HG03342 (cell line): ENCODE data around the gene SLC26A8.
"Not testable (repeated sequence)": the region's sequence is repeated elsewhere in the genome, so short reads cannot be mapped to it uniquely, and the experiment has no call there.

Experiments
- ATAC-seq: cut with Tn5 transposase; IDR thresholded peaks from one replicate; pipeline ENCODE4 v1.9.1; 2021; ENCODE audit warnings: mild to moderate bottlenecking, moderate library complexity; ENCODE audit not compliant: unreplicated experiment

The SLC26A8 gene

DNA sequence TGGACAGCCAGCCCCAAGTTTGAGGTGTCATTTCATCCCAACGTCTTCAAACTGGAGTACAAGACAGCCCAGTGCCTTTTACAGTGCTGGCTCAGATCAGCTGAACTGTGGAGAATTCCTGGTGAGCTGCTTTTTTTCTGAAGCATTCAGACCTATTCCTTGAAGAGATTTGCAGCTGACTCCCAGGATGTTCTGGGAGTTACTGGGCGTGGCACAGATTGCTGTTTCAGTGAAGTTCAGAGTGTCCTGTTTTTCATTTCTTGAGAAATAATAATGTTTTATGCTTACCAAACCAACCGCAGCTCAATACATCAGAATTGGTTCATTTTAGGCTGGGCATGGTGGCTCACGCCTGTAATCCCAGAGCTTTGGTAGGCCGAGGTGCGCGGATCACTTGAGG lies 70.1 kb downstream of the SLC26A8 start:
- no peak for ATAC-seq

DNA sequence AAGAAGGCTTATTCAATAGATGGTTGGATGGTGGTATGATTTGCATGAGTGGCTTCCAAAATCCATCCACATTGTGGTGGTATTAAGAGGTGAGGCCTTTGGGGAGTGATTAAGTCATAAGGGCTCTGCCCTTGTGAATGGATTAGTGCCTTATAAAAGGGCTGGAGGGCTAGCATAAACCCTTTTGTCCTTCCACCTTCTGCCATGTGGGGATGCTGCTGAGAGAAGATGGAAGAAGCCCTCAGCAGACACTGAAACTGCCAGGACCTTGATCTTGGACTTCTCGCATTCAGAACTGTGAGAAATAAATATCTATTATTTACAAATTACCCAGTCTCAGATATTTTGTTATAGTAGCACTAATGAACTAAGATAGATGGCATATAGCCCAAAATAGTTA lies 75.7 kb downstream of the SLC26A8 start:
- no peak for ATAC-seq

GRCh38 chr6:35945650-35946025 lies 78.8 kb downstream of the SLC26A8 start:
- no peak for ATAC-seq

GRCh38 chr6:35943390-35943789 lies 81.1 kb downstream of the SLC26A8 start:
- ATAC-seq = no peak

GRCh38 chr6:35942355-35942754 lies 82.1 kb downstream of the SLC26A8 start:
- ATAC-seq = no peak

GRCh38 chr6:35941170-35941569 lies 83.3 kb downstream of the SLC26A8 start:
- not testable (repeated sequence) for ATAC-seq

GRCh38 chr6:35940014-35940413 lies 84.4 kb downstream of the SLC26A8 start:
- ATAC-seq = not testable (repeated sequence)

DNA sequence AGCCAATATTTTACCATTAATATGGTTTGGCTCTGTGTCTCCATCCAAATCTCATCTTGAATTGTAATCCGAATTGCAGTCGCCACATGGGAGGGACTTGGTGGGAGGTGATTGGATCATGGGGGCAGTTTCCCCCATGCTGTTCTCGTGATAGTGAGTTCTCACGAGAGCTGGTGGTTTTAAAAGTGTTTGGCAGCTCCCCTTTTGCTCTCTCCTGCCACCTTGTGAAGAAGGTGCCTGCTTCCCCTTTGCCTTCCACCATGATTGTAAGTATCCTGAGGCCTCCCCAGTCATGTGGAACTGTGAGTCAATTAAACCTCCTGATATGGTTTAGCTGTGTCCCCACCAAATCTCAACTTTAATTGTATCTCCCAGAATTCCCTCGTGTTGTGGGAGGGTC lies 85.2 kb downstream of the SLC26A8 start:
- ATAC-seq = not testable (repeated sequence)

DNA sequence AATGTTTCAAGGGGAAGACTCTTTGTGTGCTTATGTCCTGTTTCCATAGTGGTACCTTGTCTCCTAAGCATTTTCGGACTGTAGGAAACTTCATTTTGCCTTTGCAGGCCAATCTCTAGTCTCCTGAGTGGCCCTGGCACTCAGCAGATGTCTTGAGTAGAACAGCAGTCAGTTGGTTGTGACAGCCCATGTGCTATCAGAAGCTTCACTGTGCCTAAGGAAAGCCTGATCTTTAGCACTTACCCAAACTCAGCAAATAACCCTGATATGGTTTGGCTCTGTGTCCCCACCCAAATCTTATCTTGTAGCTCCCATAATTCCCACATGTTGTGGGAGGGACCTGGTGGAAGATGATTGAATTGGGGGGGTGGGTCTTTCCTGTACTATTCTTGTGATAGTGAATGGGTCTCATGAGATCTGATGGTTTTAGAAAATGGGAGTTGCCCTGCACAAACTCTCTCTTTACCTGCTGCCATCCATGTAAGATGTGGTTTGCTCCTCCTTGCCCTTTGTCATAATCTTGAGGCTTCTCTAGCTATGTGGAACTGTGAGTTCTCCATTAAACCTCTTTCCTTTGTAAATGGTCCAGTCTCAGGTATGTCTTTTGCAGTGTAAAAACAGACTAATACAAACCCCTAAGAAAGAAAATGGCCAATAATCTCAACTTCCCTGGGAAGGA lies 87.6 kb downstream of the SLC26A8 start:
- ATAC-seq = no peak

- no peak for ATAC-seq
These were observed 89.0 kb downstream of the SLC26A8 start for GRCh38 chr6:35935469-35935868.

DNA sequence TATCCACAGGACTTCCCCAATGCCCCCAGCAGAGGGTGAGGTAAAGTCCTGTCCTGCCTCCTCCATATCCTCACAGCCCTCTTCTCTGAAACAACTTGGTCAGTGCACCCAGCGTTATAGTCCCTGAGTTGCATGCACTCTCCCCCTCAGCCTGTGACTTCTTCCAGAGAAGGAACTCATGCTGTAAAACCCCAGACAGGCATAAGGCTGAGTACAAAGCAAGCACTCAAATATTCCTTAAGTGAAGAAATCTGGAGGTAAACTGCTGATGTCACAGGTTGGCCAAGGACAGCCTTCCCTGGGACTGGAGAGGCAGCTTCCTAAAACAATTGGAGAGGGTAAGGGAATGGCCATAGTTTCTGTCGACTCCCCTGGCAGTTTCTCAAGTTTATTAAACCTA lies 90.6 kb downstream of the SLC26A8 start:
- no peak for ATAC-seq

DNA sequence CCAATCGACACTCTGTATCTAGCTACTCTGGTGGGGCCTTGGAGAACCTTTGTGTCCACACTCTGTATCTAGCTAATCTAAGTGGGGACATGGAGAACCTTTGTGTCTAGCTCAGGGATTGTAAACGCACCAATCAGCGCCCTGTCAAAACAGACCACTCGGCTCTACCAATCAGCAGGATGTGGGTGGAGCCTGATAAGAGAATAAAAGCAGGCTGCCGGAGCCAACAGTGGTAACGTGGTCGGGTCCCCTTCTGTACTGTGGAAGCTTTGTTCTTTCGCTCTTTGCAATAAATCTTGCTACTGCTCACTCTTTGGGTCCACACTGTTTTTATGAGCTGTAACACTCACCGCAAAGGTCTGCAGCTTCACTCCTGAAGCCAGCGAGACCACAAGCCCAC lies 92.6 kb downstream of the SLC26A8 start:
- not testable (repeated sequence) for ATAC-seq

DNA sequence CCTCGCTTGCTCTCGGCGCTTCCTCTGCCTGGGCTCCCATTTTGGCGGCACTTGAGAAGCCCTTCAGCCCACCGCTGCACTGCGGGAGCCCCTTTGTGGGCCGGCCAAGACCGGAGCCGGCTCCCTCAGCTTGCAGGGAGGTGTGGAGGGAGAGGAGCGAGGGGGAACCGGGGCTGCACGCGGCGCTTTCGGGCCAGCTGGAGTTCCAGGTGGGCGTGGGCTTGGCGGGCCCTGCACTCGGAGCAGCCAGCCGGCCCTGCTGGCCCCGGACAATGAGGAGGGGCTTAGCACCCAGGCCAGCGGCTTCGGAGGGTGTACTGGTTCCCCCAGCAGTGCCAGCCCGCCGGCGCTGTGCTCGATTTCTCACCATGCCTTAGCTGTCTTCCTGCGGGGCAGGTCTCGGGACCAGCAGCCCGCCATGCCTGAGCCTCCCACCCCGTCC lies 93.3 kb downstream of the SLC26A8 start:
- no peak for ATAC-seq

DNA sequence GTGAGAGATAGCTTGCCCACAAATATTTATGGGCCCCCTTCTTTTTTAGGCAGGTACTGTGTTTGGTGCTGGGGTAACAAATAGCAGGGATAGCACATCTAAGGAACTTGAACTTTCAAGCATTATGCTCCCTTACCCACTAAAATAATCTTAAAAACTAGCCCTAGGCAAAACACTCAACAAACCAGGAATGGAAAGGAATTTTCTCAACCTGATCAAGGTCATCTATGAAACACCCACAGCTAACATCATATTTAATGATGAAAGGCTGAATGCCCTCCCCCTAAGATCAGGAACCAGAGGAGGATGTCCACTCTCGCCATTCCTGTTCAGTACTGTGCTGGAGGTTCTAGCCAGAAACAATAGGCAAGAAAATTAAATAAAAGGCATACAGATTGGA lies 94.8 kb downstream of the SLC26A8 start:
- ATAC-seq = no peak

DNA sequence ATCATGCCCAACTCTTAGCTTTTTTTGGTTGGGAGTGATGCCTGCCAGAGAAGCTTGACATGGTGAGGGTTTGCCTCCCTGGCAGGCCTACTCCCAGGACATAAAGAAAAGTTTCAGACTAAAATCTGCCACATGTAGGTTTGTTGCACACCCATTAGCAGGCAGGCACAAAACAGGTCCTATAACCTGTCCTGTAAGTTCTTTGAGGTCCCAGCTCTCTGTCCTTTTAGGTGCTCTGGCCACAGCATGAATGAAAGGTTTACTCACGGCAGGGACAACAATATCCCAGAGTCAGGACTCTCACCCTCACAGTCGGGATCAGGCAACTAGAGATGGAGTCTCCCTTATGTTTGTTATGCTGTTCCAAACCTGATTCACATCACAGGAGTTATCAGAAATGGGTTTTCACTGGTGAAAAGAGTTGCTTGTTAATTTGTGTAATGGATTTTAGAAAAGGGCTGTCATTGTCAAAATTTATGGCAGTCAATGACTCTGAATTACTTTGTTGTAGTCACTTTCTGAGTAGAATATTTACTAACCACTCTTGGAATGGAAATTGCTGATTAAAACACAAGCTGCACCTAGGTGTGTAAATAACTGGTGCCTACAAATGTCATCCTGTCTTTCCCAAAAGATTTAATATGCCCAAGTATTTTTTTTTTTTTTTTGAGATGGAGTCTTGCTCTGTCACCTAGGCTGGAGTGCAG lies 97.8 kb downstream of the SLC26A8 start:
- no peak for ATAC-seq

GRCh38 chr6:35925961-35926360 lies 98.5 kb downstream of the SLC26A8 start:
- ATAC-seq = no peak

DNA sequence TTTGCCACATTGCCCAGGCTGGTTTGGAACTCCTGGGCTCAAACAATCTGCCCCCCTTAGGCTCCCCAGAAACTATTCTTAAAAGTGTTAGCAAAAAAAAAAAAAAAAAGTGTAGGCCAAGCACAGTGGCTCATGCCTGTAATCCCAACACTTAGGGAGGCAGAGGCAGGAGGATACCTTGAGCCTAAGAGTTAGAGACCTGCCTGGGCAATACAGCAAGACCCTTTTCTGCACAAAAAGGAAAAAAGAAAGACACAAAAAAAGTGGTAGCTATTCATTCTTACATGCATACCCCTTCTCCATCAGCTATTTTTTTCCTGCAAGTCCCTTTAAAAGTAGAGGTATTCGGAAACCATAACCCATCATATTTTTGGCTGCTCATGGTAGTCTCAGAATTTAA lies 100.3 kb downstream of the SLC26A8 start:
- ATAC-seq = no peak

DNA sequence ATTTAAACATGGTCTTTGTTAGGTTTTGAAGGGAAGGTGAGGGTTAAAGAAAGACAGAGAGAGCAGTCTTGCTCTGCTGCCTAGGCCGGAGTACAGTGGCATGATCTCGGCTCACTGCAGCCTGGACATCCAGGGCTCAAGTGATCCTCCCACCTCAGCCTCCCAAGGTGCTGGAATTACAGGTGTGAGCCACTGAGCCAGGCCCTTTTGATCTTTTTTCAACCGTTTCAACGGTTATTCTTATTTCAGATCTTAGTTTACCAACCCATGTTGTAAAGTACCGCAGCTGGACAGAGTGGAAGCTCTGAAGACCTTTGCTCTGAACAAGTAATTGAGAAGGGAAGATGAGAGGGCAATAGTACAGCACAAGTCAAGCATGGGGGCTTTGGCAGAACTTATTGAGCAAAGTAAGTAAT lies 102.3 kb downstream of the SLC26A8 start:
- ATAC-seq = no peak

GRCh38 chr6:35920793-35921732 lies 103.4 kb downstream of the SLC26A8 start, which contains the start of gene SRPK1:
Gene SRPK1 (minus strand): TSS chr6:35921098. CDS start chr6:35921056, 42 bp downstream.
- peak; percentile 76 for ATAC-seq

DNA sequence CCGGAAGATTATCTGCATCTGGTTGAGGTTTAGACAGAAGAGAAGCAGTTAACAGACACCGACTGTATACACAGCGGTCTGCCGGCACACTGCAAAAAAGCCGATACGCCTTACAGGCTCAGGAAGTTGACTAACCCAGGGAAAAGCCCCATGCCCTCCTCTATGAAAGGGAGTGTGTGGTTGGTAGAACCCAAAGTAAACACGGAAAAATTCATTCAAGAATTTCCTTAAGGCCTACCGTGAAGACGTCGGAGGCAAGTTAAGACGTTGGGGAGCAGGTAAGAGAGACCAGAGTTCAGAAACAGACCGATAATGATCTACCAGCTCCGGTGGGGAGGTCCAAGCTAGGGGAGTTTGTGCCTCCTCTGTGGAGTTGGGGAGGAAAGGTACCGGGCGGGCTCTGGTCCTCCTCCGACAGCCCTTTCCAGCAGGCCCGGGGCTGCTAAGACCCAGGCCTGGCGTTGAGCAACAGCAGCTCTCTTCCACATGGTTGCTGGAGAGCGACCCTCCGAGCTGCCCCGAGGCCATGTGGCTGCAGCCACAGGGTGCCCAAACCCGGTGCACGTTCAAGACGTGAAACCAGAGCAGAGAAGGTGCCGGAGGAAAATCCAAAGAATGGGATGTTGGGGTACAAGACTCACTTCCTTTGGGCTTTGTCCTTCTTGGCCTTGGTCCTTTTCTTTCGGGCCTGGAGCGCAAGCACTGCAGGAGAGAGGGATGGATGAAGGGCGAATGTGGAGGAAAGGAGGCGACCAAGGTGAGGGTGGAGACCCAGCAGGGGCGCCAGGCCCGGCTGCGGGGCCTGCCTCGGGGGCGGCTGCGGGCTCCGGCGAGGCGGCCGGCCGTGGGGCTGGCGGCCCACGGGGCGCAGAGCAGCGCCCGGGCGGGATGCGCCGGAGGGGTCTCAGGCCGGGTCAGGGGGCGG lies 104.4 kb downstream of the SLC26A8 start:
- ATAC-seq = peak; percentile 23
